Keratinocyte (primary cell): ENCODE results near the gene AAMP. TPM values are rescaled to one million over a fixed set of nuclear protein-coding genes. Genes with fewer than 3 reads are reported as not detected.

Experiments used
- DNase-seq: peaks from one replicate; pipeline ENCODE4 v3.0.0-alpha.2; 2011; ENCODE audit warnings: low read depth, missing footprints, low spot score
- FAIRE-seq: peaks from 2 replicates; lab custom pipeline; 2011; peaks lifted over from hg19 to GRCh38; lab: Jason Lieb, UNC
- H2AFZ ChIP-seq: 2 replicates; pipeline ENCODE4 v1.6.0; 2012; ENCODE audit warnings: low read length, control low read depth, inconsistent platforms; ENCODE audit not compliant: control insufficient read depth
- H3K27ac ChIP-seq: 2 replicates; pipeline ENCODE4 v1.5.1; 2011; ENCODE audit warnings: low read length; ENCODE audit not compliant: control insufficient read depth, insufficient read depth
- H3K27me3 ChIP-seq: 3 replicates; pipeline ENCODE4 v1.6.0; 2011; ENCODE audit warnings: low read length; ENCODE audit not compliant: control insufficient read depth, insufficient read depth; ENCODE audit errors: extremely low read depth
- H3K36me3 ChIP-seq, 2 experiments: 2 replicates in 1 of 2; 3 replicates in 1 of 2; pipeline ENCODE4 v1.5.1; 2011; ENCODE audit warnings: low read length in 2 of 2, mild to moderate bottlenecking in 1 of 2; ENCODE audit not compliant: control insufficient read depth in 2 of 2, insufficient read depth in 2 of 2; ENCODE audit errors: extremely low read depth in 1 of 2
- H3K4me1 ChIP-seq: 3 replicates; pipeline ENCODE4 v1.5.1; 2011; ENCODE audit warnings: low read length; ENCODE audit not compliant: control insufficient read depth, insufficient read depth; ENCODE audit errors: extremely low read depth
- H3K4me2 ChIP-seq: 3 replicates; pipeline ENCODE4 v1.6.0; 2011; ENCODE audit warnings: low read depth, low read length; ENCODE audit not compliant: control insufficient read depth, insufficient read depth; ENCODE audit errors: extremely low read depth
- H3K4me3 ChIP-seq, 3 experiments: fragments of 200-600 bp in 1 of 3; sonication (generic) in 1 of 3; 2 replicates in 2 of 3; 3 replicates in 1 of 3; pipeline ENCODE4 v1.5.1; 2011 to 2016; ENCODE audit warnings: low read length in 3 of 3, mild to moderate bottlenecking in 3 of 3, control low read depth in 2 of 3, inconsistent platforms in 1 of 3, low read depth in 1 of 3, mixed read lengths in 1 of 3, mixed run types in 1 of 3, moderate library complexity in 1 of 3; ENCODE audit not compliant: control insufficient read depth in 2 of 3, insufficient read depth in 2 of 3; ENCODE audit errors: extremely low read depth in 1 of 3
- H3K79me2 ChIP-seq: 2 replicates; pipeline ENCODE4 v1.6.0; 2012; ENCODE audit warnings: low read length; ENCODE audit not compliant: control insufficient read depth, insufficient read depth
- H3K9ac ChIP-seq: 3 replicates; pipeline ENCODE4 v1.6.0; 2011; ENCODE audit warnings: low read length; ENCODE audit not compliant: control insufficient read depth, insufficient read depth; ENCODE audit errors: extremely low read depth
- H3K9me1 ChIP-seq: 3 replicates; pipeline ENCODE4 v1.6.0; 2011; ENCODE audit warnings: low read length; ENCODE audit not compliant: control insufficient read depth, insufficient read depth; ENCODE audit errors: extremely low read depth
- H3K9me3 ChIP-seq: 2 replicates; pipeline ENCODE4 v1.5.1; 2012; ENCODE audit warnings: low read depth, low read length; ENCODE audit not compliant: control insufficient read depth
- H4K20me1 ChIP-seq: 3 replicates; pipeline ENCODE4 v1.6.0; 2011; ENCODE audit warnings: low read length; ENCODE audit not compliant: control insufficient read depth, insufficient read depth; ENCODE audit errors: extremely low read depth
- CTCF ChIP-seq, 3 experiments: IDR thresholded peaks in 1 of 3; conservative IDR thresholded peaks in 1 of 3; optimal IDR thresholded peaks in 1 of 3; 2 replicates in 2 of 3; 3 replicates in 1 of 3; pipeline versions ENCODE3 to v1.5.1; 2011; ENCODE audit warnings: low read length in 3 of 3, mild to moderate bottlenecking in 3 of 3, moderate library complexity in 2 of 3, control low read depth in 1 of 3, inconsistent platforms in 1 of 3; ENCODE audit not compliant: insufficient read depth in 2 of 3; ENCODE audit errors: extremely low read depth in 1 of 3
- EZH2 ChIP-seq: IDR thresholded peaks from one replicate; pipeline ENCODE4 v1.6.1; 2012; ENCODE audit warnings: inconsistent platforms, mild to moderate bottlenecking, low read length, moderate library complexity
- dilution Hi-C: fragments of 300-500 bp; cut with MboI; formaldehyde crosslinking; loops from one replicate; pipeline ENCODE4 v1.7.0; 2020; ENCODE audit warnings: low sequenced_read_pairs; ENCODE audit not compliant: extremely low pct_ligation_motif_present
- polyA plus RNA-seq, 5 experiments: library from polyadenylated mRNA; depleted of rRNA in 3 of 5; stranded (reverse) in 3 of 5; stranded (forward) in 1 of 5; unstranded in 1 of 5; fragments of >200 nt; gene quantifications; 1 replicate in 1 of 5; 2 replicates in 3 of 5; 3 replicates in 1 of 5; pipeline versions ENCODE4 v1.2.1 to v1.2.3, GENCODE V29; 2011 to 2012; ENCODE audit warnings: missing spikeins in 2 of 5, low read depth in 1 of 5, low replicate concordance in 1 of 5

AAMP gene
- polyA plus RNA-seq, 1 donor (not counting 4 experiments of a cell fraction or from before 2014, with no cell fraction given), result 78.4 TPM

DNA sequence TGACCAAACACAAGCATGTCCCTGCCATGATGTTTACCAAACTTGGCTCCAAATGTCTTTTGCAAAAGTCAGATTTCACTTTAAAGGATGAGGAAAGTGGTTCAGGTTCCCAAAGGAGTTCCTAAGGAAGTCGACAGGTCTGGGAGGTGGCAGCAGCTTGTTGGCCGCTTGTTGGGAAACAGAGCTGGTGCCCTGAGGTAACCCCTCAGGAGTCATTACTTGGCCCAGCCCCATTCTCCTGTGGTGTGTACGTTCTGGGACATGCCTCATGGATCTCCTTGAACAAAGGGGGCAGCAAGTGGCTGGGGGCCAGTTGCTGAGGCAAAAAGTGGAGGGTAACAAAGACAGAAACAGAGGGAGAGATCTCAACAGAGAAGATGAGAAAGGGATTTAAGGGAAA lies 11.5 kb upstream of the AAMP start:
- no peak overlapping the region for H3K4me2 ChIP-seq
- H3K9ac ChIP-seq, result no peak overlapping the region
- peaks cover 45% of the 10 kb centered on the region for H3K4me1 ChIP-seq
- DNase-seq, result no peak
- no peak overlapping the region for H3K27ac ChIP-seq
- peaks cover 57 to 58% of the 10 kb centered on the region in 2 experiments for H3K36me3 ChIP-seq
- H2AFZ ChIP-seq, result no peak overlapping the region
- H3K27me3 ChIP-seq, result no peaks in the 10 kb centered on the region
- no peaks in the 10 kb centered on the region for H3K9me3 ChIP-seq
- H3K4me3 ChIP-seq, result no peak overlapping the region
- TF ChIP-seq CTCF (optimal IDR thresholded peaks at IDR 0.05 in 1 of 3, IDR thresholded peaks at IDR 0.05 in 1 of 3, conservative IDR thresholded peaks at IDR 0.05 in 1 of 3; ENCODE audit: extremely low read depth in 1 of 3, insufficient read depth in 2 of 3, low read length in 3 of 3) (no peak), EZH2 (no peak)
- H3K9me1 ChIP-seq, result no peaks in the 10 kb centered on the region
- no peak for FAIRE-seq
- dilution Hi-C loops, result no loop called here
- peaks cover 47% of the 10 kb centered on the region for H4K20me1 ChIP-seq
- H3K79me2 ChIP-seq, result peaks cover 94% of the 10 kb centered on the region

- dilution Hi-C loops, result no loop called here
- Histone ChIP-seq H3K9me1 (no peaks in the 10 kb centered on the region), H4K20me1 (peaks cover 42% of the 10 kb centered on the region), H3K4me3 (no peak overlapping the region), H2AFZ (no peak overlapping the region), H3K9ac (no peak overlapping the region), H3K27ac (no peak overlapping the region), H3K27me3 (no peaks in the 10 kb centered on the region), H3K36me3 (peaks cover 59 to 64% of the 10 kb centered on the region in 2 experiments), H3K79me2 (peaks cover 86% of the 10 kb centered on the region), H3K9me3 (no peaks in the 10 kb centered on the region), H3K4me1 (peaks cover 34% of the 10 kb centered on the region), H3K4me2 (no peak overlapping the region)
- FAIRE-seq (no peak), DNase-seq (no peak)
- TF ChIP-seq EZH2, result no peak
- no peak for TF ChIP-seq CTCF (optimal IDR thresholded peaks at IDR 0.05 in 1 of 3, IDR thresholded peaks at IDR 0.05 in 1 of 3, conservative IDR thresholded peaks at IDR 0.05 in 1 of 3; ENCODE audit: extremely low read depth in 1 of 3, insufficient read depth in 2 of 3, low read length in 3 of 3)
Observed at GRCh38 chr2:218280260-218280870, 10.4 kb upstream of the AAMP start.
